Measurements from ENCODE around the gene C17orf114.
"Not testable (repeated sequence)": the region's sequence is repeated elsewhere in the genome, so short reads cannot be mapped to it uniquely, and the experiment has no call there.

C17orf114 gene

GRCh38 chr17:4802228-4802627, at the start of gene C17orf114:
Gene C17orf114 (minus strand): TSS chr17:4802328.
- DNase-seq (ENCODE audit: extremely low read depth in 1 of 2, low read depth in 1 of 2), result no peak

- DNase-seq (ENCODE audit: extremely low read depth in 1 of 2, low read depth in 1 of 2), result no peak
These were observed 49.0 kb upstream of the C17orf114 start for GRCh38 chr17:4851084-4851483.

- no peak for DNase-seq (ENCODE audit: extremely low read depth in 1 of 2, low read depth in 1 of 2)
These were observed 48.1 kb upstream of the C17orf114 start for GRCh38 chr17:4850246-4850645.

- no peak for DNase-seq (ENCODE audit: extremely low read depth in 1 of 2, low read depth in 1 of 2)
These were observed 46.9 kb upstream of the C17orf114 start for GRCh38 chr17:4849011-4849536.

- DNase-seq (ENCODE audit: extremely low read depth in 1 of 2, low read depth in 1 of 2), result no peak
These were observed 44.7 kb upstream of the C17orf114 start for GRCh38 chr17:4846635-4847390.

GRCh38 chr17:4845118-4845517, 43.0 kb upstream of the C17orf114 start:
- no peak for DNase-seq (ENCODE audit: extremely low read depth in 1 of 2, low read depth in 1 of 2)

GRCh38 chr17:4843321-4844000, 41.3 kb upstream of the C17orf114 start:
- DNase-seq (ENCODE audit: extremely low read depth in 1 of 2, low read depth in 1 of 2), result no peak

- DNase-seq (ENCODE audit: extremely low read depth in 1 of 2, low read depth in 1 of 2), result no peak
These were observed 40.2 kb upstream of the C17orf114 start for GRCh38 chr17:4842376-4842775.

- DNase-seq (ENCODE audit: extremely low read depth in 1 of 2, low read depth in 1 of 2), result no peak
These were observed 38.7 kb upstream of the C17orf114 start for GRCh38 chr17:4840893-4841242.

GRCh38 chr17:4839965-4840892, 38.1 kb upstream of the C17orf114 start:
- no peak for DNase-seq (ENCODE audit: extremely low read depth in 1 of 2, low read depth in 1 of 2)

- DNase-seq (ENCODE audit: extremely low read depth in 1 of 2, low read depth in 1 of 2), result no peak
These were observed 37.1 kb upstream of the C17orf114 start for GRCh38 chr17:4839221-4839620.

- DNase-seq (ENCODE audit: extremely low read depth in 1 of 2, low read depth in 1 of 2), result no peak
These were observed 36.2 kb upstream of the C17orf114 start for GRCh38 chr17:4838309-4838785.

- DNase-seq (ENCODE audit: extremely low read depth in 1 of 2, low read depth in 1 of 2), result no peak
These were observed 35.6 kb upstream of the C17orf114 start for GRCh38 chr17:4837471-4838308.

- DNase-seq (ENCODE audit: extremely low read depth in 1 of 2, low read depth in 1 of 2), result no peak
These were observed 34.1 kb upstream of the C17orf114 start for GRCh38 chr17:4836221-4836620.

GRCh38 chr17:4834681-4835020, 32.5 kb upstream of the C17orf114 start:
- DNase-seq (ENCODE audit: extremely low read depth in 1 of 2, low read depth in 1 of 2), result no peak

GRCh38 chr17:4833941-4834680, 32.0 kb upstream of the C17orf114 start:
- no peak for DNase-seq (ENCODE audit: extremely low read depth in 1 of 2, low read depth in 1 of 2)

- peak; percentile 65 to 80 for DNase-seq (ENCODE audit: extremely low read depth in 1 of 2, low read depth in 1 of 2)
These were observed 31.2 kb upstream of the C17orf114 start, which contains the start of gene MINK1 for GRCh38 chr17:4833178-4833940. Gene MINK1 (plus strand): TSS chr17:4833340. CDS start chr17:4833584, 244 bp downstream.

GRCh38 chr17:4832829-4833177, 30.7 kb upstream of the C17orf114 start:
- DNase-seq (ENCODE audit: extremely low read depth in 1 of 2, low read depth in 1 of 2), result not testable (repeated sequence)

- DNase-seq (ENCODE audit: extremely low read depth in 1 of 2, low read depth in 1 of 2), result no peak
These were observed 25.3 kb upstream of the C17orf114 start for GRCh38 chr17:4827399-4827798.
